Stomach (tissue), 19 donors: ENCODE data around the gene TXLNA. TPM values are rescaled to one million over a fixed set of nuclear protein-coding genes. Genes with fewer than 3 reads are reported as not detected.
A peak's percentile ranks its signal among the peaks of the same experiment; 100 is the strongest.
"Not testable (repeated sequence)": the region's sequence is repeated elsewhere in the genome, so short reads cannot be mapped to it uniquely, and the experiment has no call there.

Experiments
- DNase-seq, 2 donors: peaks; one replicate each; pipeline versions ENCODE4 v3.0.0 to v3.0.0-alpha.2; 2013 to 2019
- H3K27ac ChIP-seq, 5 donors: fragments of 200-600 bp in 4 of 5; sonication (generic) in 4 of 5; one replicate each; pipeline ENCODE4 v1.5.1; 2013 to 2019; ENCODE audit warnings: mild to moderate bottlenecking in 1 of 5, moderate library complexity in 1 of 5
- H3K27me3 ChIP-seq, 3 donors: fragments of 200-600 bp; sonication (generic); one replicate each; pipeline ENCODE4 v1.5.1; 2017 to 2019; ENCODE audit warnings: mixed run types in 1 of 3
- H3K36me3 ChIP-seq, 4 donors: fragments of 200-600 bp; sonication (generic); 1 replicate in 3 of 4; 2 replicates in 1 of 4; pipeline ENCODE4 v1.5.1; 2016 to 2019
- H3K4me1 ChIP-seq, 4 donors: fragments of 200-600 bp; sonication (generic); one replicate each; pipeline ENCODE4 v1.5.1; 2016 to 2019
- H3K4me3 ChIP-seq, 4 donors: fragments of 200-600 bp; sonication (generic) in 3 of 4; one replicate each; pipeline ENCODE4 v1.5.1; 2016 to 2019; ENCODE audit warnings: mild to moderate bottlenecking in 1 of 4
- H3K9me3 ChIP-seq, 4 donors: fragments of 200-600 bp; sonication (generic); one replicate each; pipeline ENCODE4 v1.5.1; 2016 to 2019
- EP300 ChIP-seq: sonication (generic); formaldehyde crosslinking; IDR thresholded peaks from one replicate; pipeline ENCODE4 v1.6.1; 2017; ENCODE audit warnings: antibody characterized with exemption
- POLR2A ChIP-seq, 4 donors: fragments of 450-650 bp; IDR thresholded peaks; one replicate each; pipeline ENCODE4 v1.6.1; 2016; ENCODE audit warnings: antibody characterized with exemption in 4 of 4, control low read depth in 2 of 4, mild to moderate bottlenecking in 1 of 4, moderate library complexity in 1 of 4
- POLR2AphosphoS5 ChIP-seq, 3 donors: sonication (generic); formaldehyde crosslinking; IDR thresholded peaks; one replicate each; pipeline ENCODE4 v1.6.1; 2016; ENCODE audit warnings: antibody characterized with exemption in 3 of 3
- WGBS, 5 donors: extraction: QIAGEN DNeasy Blood & Tissue Kit in 3 of 5; methylation state at CpG; one replicate each; pipeline versions ENCODE4 v1.1.5 to v1.1.7; 2013 to 2018; 5-methylcytosine and 5-hydroxymethylcytosine counted together
- intact Hi-C: fragments of 100-400 bp; cut with DNase I; formaldehyde crosslinking; loops from one replicate; pipeline ENCODE4 v1.15.1; 2023; ENCODE audit warnings: low total_unique reads
- long read RNA-seq, 10 donors: transcript quantifications; one replicate each; lab custom pipeline, GENCODE V29; 2026
- polyA plus RNA-seq, 3 donors: library from polyadenylated mRNA; stranded (reverse); fragments of 200-250 nt; gene quantifications; one replicate each; pipeline ENCODE4 v1.2.3, GENCODE V29; 2013
- total RNA-seq, 5 donors: library from RNA; depleted of rRNA; stranded (reverse); fragments of >200 nt; gene quantifications; one replicate each; pipeline versions ENCODE4 v1.1.0 to v1.2.3, GENCODE V29; 2014 to 2016
- TF ChIP-seq, protein P1 (sequence below), 7 experiments: fragments of 450-650 bp in 4 of 7; fragments of 200-600 bp in 3 of 7; sonication (generic) in 3 of 7; IDR thresholded peaks; one replicate each; pipeline ENCODE4 v1.5.1; 2016 to 2019; ENCODE audit warnings: antibody characterized with exemption in 7 of 7, control low read depth in 2 of 7, mild to moderate bottlenecking in 1 of 7
- donor health status: healthy with polysubstance abuse.
- donor health status: Bipolar disorder and iron deficiency.
- donor health status: healthy.

Gene TXLNA
- total RNA-seq: 10 to 100 TPM; 20.6 to 48.1 (median 28.0) TPM
- polyA plus RNA-seq: 10 to 100 TPM in 2 of 3 donors, 1 to 10 TPM in 1; 9.8 to 18.4 (median 12.1) TPM
- long read RNA-seq, donor 1: 0 reads
- long read RNA-seq, donor 2, partial matches to known transcripts: 6 of 6 reads
- long read RNA-seq, donor 2, other reads (novel, unspliced or antisense): 0 of 6 reads
- long read RNA-seq, donor 3, full-length matches to known transcripts: 2 of 2 reads
- long read RNA-seq, donor 3, partial matches to known transcripts: 0 of 2 reads
- long read RNA-seq, donor 3, other reads (novel, unspliced or antisense): 0 of 2 reads
- long read RNA-seq, donor 4: 0 reads
- long read RNA-seq, donor 5, full-length matches to known transcripts: 1 of 1 reads
- long read RNA-seq, donor 5, partial matches to known transcripts: 0 of 1 reads
- long read RNA-seq, donor 5, other reads (novel, unspliced or antisense): 0 of 1 reads
- long read RNA-seq, donor 6: 0 reads
- long read RNA-seq, donor 7, full-length matches to known transcripts: 7 of 36 reads
- long read RNA-seq, donor 7, partial matches to known transcripts: 29 of 36 reads
- long read RNA-seq, donor 7, other reads (novel, unspliced or antisense): 0 of 36 reads
- long read RNA-seq, donor 8, full-length matches to known transcripts: 7 of 7 reads
- long read RNA-seq, donor 8, partial matches to known transcripts: 0 of 7 reads
- long read RNA-seq, donor 8, other reads (novel, unspliced or antisense): 0 of 7 reads
- long read RNA-seq, donor 9: 0 reads
- long read RNA-seq, donor 10: 0 reads

DNA sequence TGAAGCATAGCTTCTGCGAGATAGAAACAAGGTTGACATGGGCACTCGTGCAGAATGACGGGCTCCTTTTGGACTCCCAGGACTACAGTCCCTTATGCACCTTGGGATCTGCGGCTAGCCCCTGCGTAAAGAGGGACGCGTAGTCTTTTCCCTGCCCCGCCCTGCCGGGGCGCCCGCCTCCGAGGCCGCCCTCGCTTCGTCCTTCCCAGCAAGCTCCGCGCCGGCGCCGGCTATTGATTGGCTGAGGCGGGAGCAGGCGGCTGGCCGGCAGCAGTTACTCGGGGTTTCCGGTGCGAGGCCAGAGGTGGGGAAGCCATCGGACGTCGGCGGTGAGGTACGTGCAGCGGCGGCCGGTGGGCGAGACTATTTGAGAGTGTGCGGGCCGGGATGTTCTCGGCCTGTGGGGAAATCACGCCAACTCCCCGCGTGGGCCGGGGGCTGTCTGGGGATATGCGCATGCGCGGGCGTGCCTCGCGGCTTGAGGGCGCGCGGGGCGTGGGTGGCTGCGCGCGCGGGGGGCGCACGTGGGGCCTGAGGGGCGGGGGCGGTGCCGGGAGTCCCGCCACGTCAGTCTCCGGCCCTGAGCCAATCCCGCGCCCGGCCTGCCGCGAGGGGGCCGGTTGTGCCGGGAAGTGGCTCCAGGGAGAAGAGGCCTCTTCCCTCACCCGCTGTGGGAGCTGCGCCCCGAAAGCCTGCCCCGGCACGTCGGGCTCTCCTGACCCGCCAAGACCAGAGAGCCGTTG lies at the start of gene TXLNA:
Gene TXLNA, plus strand, starts transcription at position 233 of the 743 bp plus-strand sequence. CDS start 671 bp downstream, outside the sequence.
- 0 to 1% (median 0%) methylated on average over 18 to 79 of the region's 79 CpGs for WGBS, 5 donors

DNA sequence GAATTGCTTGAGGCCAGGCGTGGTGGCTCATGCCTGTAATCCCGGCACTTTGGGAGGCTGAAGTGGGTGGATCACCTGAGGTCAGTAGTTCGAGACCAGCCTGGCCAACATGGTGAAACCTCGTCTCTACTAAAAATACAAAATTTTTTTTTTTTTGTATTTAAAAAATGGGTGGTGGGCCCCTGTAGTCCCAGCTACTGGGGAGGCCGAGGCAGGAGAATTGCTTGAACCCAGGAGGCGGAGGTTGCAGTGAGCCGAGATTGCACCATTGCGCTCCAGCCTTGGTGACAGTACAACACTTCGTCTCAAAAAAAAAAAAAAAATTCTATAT lies 45.6 kb upstream of the TXLNA start:
- Histone ChIP-seq H3K36me3 (peaks cover 0 to 26% (median 8%) of the 10 kb centered on the region in 4 donors), H3K4me1 (peaks cover 4 to 41% (median 18%) of the 10 kb centered on the region in 4 donors), H3K27ac (peak overlapping the region in 2 of 5 donors; percentile 14 to 29)
- H3K9me3 ChIP-seq, H3K27me3 ChIP-seq, DNase-seq, intact Hi-C loops, H3K4me3 ChIP-seq: not testable (repeated sequence)
- 94 to 96% (median 95%) methylated on average over 9 of the region's 9 CpGs for WGBS, 5 donors

More for the DNA sequence above, at the start of gene TXLNA:
- peaks cover 30 to 54% (median 45%) of the 10 kb centered on the region in 4 donors for H3K4me1 ChIP-seq
- no peaks in the 10 kb centered on the region for H3K9me3 ChIP-seq
- H3K27me3 ChIP-seq: no peaks in the 10 kb centered on the region
- H3K36me3 ChIP-seq: peaks cover 10 to 40% (median 39%) of the 10 kb centered on the region in 4 donors
- intact Hi-C loops: no loop called here
- peak within 1 kb of the TSS; percentile 64 to 78 (median 64) for H3K4me3 ChIP-seq
- TF ChIP-seq EP300 (no peak), POLR2AphosphoS5 (IDR thresholded peaks at IDR 0.05) (peak; percentile 23 to 87 (median 59))
- TF ChIP-seq, protein P1, sequence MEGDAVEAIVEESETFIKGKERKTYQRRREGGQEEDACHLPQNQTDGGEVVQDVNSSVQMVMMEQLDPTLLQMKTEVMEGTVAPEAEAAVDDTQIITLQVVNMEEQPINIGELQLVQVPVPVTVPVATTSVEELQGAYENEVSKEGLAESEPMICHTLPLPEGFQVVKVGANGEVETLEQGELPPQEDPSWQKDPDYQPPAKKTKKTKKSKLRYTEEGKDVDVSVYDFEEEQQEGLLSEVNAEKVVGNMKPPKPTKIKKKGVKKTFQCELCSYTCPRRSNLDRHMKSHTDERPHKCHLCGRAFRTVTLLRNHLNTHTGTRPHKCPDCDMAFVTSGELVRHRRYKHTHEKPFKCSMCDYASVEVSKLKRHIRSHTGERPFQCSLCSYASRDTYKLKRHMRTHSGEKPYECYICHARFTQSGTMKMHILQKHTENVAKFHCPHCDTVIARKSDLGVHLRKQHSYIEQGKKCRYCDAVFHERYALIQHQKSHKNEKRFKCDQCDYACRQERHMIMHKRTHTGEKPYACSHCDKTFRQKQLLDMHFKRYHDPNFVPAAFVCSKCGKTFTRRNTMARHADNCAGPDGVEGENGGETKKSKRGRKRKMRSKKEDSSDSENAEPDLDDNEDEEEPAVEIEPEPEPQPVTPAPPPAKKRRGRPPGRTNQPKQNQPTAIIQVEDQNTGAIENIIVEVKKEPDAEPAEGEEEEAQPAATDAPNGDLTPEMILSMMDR (IDR thresholded peaks at IDR 0.05): peak in 1 of 7 experiments; percentile 32
- peak within 1 kb of the TSS; percentile 92 to 99 (median 97) for H3K27ac ChIP-seq
- DNase-seq: peak; percentile 95 to 98

DNA sequence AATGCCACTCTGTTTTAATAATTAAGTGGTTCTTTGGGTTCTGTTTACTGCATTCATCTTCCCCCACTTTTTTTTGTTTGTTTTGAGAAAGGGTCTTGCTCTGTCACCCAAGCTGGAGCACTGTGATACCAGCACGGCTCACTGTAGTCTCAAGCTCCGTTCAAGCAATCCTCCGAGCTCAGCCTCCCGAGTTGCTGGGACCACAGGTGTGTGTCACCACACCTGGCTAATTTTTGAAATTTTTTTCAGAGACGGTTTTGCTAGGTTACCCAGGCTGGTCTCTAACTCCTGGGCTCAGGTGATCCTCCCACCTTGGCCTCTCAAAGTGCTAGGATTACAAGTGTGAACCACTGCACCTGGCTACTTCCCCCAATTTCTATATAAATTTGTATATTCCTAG lies 42.4 kb upstream of the TXLNA start:
- 91 to 99% (median 96%) methylated on average over 5 of the region's 5 CpGs for WGBS, 5 donors
- TF ChIP-seq, protein P1 (IDR thresholded peaks at IDR 0.05): no peak
- TF ChIP-seq EP300 (no peak), POLR2A (IDR thresholded peaks at IDR 0.05) (no peak), POLR2AphosphoS5 (IDR thresholded peaks at IDR 0.05) (no peak)
- peaks cover 4 to 48% (median 29%) of the 10 kb centered on the region in 4 donors for H3K4me1 ChIP-seq
- DNase-seq: no peak
- H3K9me3 ChIP-seq: no peaks in the 10 kb centered on the region
- H3K27ac ChIP-seq: no peak overlapping the region
- intact Hi-C loops: no loop called here
- H3K4me3 ChIP-seq: no peak overlapping the region
- no peaks in the 10 kb centered on the region for H3K27me3 ChIP-seq
- peaks cover 0 to 8% (median 2%) of the 10 kb centered on the region in 4 donors for H3K36me3 ChIP-seq

DNA sequence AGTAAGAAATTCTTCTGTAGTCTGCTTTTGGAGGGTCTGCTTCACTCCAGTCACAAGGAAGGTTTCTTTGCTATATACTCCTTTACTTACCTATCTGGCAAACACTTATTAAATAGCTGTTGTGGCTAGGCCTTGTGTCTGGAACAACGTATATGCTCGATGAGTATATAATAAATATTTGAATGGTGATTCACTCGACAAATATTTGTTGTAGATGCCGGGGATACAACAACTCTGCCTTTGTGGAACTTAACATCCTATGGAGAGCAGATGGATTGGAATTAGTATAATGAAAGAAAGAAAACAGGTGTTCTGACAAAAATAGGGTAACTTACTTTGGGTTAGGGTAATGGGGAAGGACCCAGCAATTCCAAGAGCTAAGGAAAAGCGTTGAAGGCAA lies 40.5 kb upstream of the TXLNA start:
- intact Hi-C loops: no loop called here
- Histone ChIP-seq H3K36me3 (peaks cover 0 to 8% (median 2%) of the 10 kb centered on the region in 4 donors), H3K9me3 (no peaks in the 10 kb centered on the region), H3K27ac (peak overlapping the region in 1 of 5 donors; percentile 20), H3K27me3 (no peaks in the 10 kb centered on the region), H3K4me1 (peaks cover 8 to 52% (median 36%) of the 10 kb centered on the region in 4 donors), H3K4me3 (no peak overlapping the region)
- TF ChIP-seq POLR2AphosphoS5 (IDR thresholded peaks at IDR 0.05) (no peak), EP300 (no peak), POLR2A (IDR thresholded peaks at IDR 0.05) (no peak)
- TF ChIP-seq, protein P1 (IDR thresholded peaks at IDR 0.05): no peak
- 31 to 51% (median 39%) methylated on average over 5 of the region's 5 CpGs for WGBS, 5 donors
- DNase-seq: peak in 1 of 2 donors; percentile 23
